Measurements from ENCODE around the gene TMEM163.

DNA sequence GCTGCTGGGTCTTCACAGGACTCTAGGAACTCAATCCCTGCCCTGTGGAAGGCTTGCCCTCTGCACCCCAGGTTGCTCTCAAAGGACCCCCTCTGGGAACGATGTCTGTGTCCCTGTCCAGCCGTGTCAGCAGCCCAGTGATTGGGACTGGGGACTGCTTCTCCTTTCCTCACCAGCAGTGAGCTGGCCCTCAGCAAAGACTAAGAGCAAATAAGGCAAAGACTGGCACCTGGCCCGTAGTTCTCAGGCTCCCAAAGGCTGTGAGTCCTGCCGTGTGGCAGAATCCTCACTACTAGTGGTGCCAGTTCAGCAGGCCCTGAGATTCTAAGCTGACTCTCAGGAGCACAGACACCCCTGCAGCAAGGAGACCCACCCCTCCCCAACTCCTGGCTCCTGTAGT is 47.8 kb downstream of the TMEM163 start:
- TF ChIP-seq, protein P1, sequence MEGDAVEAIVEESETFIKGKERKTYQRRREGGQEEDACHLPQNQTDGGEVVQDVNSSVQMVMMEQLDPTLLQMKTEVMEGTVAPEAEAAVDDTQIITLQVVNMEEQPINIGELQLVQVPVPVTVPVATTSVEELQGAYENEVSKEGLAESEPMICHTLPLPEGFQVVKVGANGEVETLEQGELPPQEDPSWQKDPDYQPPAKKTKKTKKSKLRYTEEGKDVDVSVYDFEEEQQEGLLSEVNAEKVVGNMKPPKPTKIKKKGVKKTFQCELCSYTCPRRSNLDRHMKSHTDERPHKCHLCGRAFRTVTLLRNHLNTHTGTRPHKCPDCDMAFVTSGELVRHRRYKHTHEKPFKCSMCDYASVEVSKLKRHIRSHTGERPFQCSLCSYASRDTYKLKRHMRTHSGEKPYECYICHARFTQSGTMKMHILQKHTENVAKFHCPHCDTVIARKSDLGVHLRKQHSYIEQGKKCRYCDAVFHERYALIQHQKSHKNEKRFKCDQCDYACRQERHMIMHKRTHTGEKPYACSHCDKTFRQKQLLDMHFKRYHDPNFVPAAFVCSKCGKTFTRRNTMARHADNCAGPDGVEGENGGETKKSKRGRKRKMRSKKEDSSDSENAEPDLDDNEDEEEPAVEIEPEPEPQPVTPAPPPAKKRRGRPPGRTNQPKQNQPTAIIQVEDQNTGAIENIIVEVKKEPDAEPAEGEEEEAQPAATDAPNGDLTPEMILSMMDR (IDR thresholded peaks at IDR 0.05) = no peak
- no peak for TF ChIP-seq POLR2AphosphoS5 (IDR thresholded peaks at IDR 0.05)
- TF ChIP-seq POLR2A (IDR thresholded peaks at IDR 0.05) = no peak
